ENCODE data around the gene ABCG1.

- TF ChIP-seq CTCF (IDR thresholded peaks at IDR 0.05) (no peak), POLR2A (IDR thresholded peaks at IDR 0.05) (no peak)
Measured at GRCh38 chr21:42172596-42173483, 46.1 kb upstream of the ABCG1 start.
